Fibroblast of skin of right quadriceps (primary cell): Measurements from ENCODE around the gene VPS26B.
A peak's percentile ranks its signal among the peaks of the same experiment; 100 is the strongest.
"Not testable (repeated sequence)": the region's sequence is repeated elsewhere in the genome, so short reads cannot be mapped to it uniquely, and the experiment has no call there.

ENCODE experiments used
- DNase-seq: peaks from one replicate; pipeline ENCODE4 v3.0.0-alpha.2; 2013

The VPS26B gene

DNA sequence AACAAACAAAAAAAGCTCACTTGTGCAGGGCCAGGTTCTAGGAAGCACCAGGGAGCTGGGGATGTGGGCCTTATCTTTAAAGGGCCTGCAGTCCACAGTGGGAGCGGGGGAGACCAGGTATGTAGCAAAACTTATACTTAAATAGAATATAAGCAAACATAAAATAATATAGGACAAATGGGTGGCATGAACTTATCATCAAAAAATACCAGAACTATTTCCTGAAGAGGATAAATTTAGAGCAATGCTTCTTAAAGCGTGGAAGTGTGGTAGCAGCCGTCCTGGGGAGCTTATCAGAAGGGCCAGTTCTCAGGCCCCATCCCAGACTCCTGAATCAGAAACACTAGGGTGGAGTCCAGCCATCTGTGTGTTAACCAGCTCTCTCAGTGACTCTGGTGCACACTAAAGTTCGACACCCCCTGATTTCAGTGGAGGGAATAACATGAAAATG, 9.3 kb downstream of the VPS26B start:
- DNase-seq = no peak

DNA sequence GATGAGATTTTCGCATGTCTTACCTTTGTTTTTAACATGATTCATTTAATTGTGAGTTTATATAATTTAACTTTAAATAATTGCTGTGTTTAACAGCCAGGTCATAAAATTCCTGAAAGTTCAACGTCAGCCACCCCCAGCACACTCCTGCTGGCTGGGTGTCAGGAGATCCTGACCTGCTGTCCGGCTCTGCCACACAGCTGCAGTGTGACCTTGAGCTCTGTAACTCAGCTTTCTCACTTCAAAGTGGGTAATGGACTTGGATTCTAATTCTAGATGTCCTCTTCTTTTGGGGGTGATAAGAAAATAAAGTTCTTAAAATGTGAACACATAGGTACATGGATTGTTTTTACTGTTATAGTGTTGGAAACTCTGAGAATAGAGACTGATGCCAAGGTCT, 10.9 kb downstream of the VPS26B start:
- DNase-seq = no peak

DNA sequence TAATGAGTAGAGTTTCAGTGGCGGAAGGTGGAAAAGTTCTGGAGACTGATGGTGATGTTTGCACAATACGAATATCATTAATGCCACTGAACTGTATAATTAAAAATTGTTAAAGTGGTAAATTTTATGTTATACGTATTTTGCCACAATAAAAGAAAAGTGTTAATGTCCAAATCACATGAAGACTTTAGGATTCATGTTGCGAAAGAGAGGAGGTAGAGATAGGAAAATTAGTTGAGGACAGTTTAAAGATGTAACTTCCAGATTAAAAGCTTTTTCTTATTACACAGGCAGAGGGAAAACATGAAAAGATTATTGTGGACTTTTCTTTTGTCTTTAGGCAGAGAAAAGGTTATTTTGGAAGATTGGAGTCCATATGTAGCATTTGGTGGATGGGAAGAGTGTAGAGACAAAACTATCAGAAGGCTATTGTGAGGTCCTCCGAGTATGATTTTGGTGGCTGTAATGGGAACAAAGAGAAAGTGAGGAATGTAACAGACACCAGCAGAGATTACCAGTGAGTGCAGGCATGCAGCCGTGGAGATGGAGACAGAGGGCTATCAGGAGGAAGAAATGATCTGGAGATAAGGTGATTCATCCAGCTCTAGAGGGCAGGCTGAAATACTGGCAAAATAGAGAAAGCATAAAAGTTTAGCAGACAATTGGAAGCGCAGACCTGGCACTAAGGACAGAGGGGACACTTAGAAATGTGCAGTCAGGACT, 12.5 kb downstream of the VPS26B start:
- DNase-seq = no peak

DNA sequence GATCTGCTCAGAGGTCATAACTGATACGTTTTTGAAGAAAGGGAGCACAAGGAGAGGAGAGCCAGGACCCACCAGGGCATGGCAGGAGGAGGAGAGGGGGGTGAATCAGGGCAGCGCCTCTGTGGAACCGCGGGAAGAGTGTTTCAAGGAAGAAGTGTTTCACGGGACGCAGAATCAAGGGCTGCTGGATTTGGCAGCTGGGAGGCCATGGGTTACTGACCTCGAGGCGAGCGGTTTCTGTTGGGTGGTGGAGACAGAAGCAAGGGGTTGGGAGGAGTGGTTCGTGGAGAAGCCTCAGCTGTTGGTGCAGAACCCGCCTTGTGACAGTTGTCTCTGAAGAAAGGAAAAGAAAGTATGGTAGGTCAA, 13.1 kb downstream of the VPS26B start:
- DNase-seq = no peak

DNA sequence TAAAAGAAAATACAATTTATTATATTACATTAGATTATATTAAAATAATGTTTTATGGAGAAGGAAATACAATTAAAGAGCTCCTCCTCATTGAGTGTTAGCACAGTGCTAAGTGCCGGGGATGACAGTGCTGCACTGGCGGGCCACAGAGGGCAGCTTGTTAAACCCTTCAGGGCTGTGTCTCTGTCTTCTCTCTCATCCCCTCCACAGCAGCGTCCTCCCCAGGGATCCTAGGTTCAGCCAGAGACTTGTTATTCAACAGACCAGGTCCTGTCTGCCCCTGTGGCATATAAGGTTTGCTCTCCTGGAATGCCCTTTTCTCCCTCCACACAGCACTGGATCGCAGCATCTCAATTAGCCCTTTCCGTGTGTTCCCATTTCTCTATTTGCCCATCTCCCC, 14.5 kb downstream of the VPS26B start:
- DNase-seq = no peak

DNA sequence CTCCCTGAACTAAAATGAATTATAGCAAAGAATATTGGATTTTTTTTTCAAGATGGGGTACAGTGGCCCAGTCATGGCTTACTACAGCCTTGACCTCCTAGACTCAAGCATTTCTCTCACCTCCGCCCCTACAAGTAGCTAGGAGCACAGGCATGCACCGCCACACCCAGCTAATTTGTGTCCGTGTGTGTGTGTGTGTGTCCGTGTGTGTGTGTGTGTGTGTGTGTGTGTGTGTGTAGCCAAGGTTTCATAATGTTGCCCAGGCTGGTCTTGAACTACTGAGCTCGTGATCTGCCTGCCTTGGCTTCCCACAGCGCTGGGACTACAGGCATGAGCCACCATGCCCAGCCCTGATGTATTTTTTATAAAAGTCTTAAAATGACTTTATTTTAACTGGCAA, 16.1 kb downstream of the VPS26B start:
- DNase-seq = no peak

DNA sequence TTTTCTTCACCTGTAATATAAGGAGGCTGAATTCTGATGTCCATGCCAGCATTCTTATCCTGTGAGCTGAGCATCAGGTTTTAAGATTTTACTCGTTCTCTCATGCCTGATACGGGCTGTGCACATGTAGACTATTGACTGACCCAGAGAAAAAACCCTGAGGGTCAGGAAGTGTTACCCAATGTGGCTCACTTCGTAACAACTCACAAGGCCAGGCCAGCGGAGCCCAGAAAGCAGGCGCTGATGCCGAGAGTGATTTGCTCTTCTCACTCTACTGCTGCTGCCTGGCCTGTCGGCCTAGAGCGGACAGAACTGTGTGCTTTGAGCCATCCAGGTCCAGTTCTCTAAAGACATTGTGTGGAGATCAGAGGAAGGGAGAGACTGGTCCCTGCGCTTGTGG, 17.9 kb downstream of the VPS26B start:
- no peak for DNase-seq

DNA sequence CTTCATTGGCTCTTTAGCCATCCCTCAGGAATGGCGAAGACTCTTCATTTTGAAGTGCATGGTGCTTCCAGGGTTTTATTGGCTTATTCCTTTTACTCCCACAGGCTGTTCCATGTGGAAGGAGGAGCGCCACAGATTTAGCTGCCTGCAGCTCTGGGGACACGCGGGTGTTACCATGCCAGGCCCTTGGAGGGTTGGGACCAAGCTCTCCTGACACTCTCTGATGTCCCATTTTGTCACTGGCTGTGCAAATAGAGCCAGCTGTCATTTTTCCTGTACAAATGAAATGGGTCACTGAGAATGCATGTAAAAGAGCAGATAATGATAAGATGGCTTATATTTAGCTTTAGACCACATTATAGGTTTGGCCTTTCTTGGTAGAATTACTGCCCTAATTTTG, 19.4 kb downstream of the VPS26B start:
- DNase-seq = no peak

DNA sequence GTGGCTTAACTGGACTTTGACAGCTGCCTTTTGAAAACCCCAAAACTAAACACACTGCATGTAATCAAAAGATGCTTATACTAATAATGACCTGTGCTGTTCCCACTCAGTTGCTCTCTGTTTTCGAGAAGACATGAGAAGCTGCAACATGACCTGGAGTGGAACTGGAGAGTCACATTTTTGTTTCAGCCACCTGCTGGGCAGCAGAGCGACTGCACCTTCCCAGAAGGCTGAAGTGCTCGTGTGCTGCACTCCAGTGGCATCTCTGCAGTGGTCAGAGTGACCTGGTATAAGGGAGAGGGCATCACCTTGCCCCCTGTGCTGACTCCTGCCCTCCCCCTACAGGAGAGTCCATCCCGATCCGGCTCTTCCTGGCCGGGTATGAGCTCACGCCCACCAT, 20.1 kb downstream of the VPS26B start:
- no peak for DNase-seq

DNA sequence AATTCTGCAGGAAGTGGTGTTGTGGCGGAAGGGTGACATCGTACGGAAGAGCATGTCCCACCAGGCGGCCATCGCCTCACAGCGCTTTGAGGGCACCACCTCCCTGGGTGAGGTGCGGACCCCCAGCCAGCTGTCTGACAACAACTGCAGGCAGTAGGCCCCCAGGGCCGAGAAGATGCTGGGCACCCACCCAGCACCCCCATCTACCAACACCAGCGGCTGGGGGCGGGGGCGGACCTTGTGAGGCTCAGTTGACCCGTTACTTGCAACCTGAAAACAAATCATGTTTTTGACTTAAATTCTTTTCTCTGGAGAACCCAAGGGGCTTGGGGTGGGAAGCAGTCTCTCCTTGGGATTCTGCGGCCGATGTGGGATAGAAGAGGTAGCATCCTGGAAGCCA, 21.0 kb downstream of the VPS26B start:
- no peak for DNase-seq

DNA sequence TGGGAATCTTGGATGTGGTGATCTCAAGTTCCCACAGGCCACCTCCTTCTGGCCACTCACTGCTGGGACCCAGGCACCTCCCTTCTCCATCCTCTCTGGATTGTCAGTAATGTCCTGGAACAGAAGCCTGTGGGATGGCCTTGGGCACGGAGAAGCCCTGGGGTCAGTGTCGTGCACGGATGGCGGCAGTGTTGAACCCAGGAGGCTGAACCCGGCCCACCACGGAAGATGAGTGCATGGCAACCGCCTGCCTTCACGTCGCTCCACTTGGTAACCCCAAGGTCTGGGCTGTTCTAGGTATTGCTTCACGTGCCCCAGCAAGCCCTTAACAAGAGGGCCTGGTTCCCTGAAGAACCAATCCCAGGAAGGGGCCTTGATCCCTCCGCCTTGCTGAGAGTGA, 21.6 kb downstream of the VPS26B start:
- no peak for DNase-seq

DNA sequence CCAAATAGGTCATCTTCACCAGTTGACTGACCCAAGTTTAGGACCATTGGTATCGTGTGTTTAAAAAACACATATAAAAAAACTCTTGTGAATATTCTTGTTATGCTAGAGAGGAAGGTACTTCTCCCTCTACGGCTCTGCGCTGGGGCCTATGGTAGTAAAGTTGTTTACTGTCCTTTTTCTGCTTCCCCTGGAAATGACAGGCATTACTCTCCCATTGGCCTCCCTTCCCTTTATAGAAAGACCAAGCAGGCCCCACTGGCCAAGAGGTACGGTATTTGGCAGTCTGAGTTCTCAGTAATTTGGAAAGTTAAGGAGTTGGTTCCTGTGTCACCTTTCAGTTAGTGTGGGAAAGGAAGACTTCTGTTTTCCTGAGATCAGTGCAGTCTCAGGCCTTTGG, 22.2 kb downstream of the VPS26B start:
- DNase-seq = no peak

DNA sequence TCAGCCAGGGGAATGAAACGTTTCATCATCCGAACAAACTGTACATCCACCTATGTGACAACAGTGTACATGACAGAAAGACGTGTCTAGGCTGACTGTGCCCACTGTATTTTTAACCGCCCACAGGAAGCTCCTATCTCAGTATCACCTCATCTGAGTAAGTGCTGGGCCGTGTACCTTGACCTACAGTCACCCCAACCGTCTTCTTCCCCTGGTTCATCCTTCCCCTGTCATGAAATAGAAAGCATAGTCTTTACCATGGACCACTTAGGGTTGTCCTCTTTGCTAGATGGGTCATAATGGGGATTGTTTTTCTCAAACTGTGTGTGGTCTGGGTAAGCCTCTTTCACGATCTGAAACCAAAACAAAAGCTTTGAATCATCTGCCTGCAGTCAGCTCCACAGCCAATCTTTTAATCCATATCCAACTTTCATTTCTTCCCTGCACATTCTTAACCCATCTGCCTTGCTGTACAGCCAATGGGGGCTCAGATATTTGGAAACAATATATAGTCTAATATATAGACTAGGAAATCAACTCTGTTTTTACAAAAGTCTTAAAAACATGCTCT, 24.5 kb downstream of the VPS26B start:
- DNase-seq = no peak

DNA sequence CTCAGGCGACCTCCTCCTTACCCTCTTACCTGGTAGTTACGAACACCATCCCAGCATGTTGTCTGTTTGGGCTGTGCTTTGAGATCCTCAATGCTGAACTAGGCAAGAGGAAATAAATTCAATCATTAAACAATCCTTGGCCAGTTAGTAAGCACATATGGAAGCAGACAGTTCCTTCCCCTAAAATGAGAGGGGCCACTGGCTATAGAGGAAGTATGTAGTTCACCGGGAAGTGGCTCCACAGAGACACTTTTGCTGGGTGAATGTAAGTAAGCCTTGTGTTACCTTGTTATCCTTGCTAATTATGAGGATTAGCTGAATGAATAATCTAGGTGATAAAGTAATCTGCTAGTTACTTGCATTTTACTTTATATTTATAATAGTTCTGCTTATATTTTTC, 25.8 kb downstream of the VPS26B start:
- no peak for DNase-seq

DNA sequence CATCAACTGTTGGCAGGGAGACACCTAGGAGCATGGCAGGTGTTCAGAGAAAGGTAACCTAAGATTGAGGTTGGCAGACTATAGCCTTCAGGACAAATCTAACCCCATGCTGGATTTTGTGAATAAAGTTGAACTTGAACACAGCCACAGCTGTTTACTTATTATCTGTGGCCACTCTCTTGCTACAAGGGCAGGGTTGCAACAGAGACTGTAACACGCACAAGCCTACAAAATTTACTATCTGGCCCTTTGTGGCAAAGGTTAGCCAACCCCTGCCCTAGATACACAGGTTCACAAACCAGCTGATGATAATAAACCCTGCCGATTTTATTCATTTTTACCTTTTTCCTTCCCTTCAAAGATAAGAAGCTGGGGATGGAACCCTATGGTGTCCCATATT, 26.2 kb downstream of the VPS26B start:
- DNase-seq = no peak

DNA sequence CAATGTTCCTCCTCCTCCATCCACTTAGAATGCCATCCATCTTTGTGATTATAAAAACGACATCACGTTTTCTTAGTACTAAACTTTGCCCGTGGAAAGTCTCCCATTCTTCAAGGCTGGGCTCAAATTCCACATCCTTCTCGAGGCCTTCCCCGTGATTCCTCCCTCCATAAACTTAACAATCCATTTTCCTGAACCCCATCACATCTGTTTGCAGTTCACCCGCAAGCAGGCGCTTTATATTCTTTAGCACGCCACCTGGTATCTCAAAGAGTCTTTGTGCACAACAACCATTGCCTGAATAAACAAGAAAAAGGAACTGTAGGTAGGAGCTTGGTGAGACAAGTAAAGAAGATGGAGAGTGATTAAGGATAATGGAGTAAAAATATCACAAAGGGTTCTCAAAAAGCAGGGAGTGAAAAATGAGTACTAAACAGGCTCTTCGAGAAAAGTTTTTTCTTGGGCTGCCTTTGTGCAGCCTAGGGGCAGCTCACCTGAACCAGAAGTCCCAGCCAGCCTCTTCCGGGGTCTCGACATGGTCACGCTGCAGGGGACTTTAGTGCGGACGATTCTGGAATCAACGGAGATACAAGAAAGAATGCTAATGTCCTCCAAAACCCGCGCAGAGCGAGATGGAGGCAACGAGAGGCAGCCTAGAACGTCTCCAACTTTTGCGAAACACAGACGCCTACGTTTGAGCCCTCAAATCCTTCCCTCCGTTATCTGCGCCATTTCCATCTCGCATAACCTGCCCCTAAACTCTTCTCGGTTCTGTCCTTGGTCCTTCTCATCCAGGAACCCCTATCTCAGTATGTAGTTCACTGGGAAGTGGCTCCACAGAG, 28.1 kb downstream of the VPS26B start:
- DNase-seq = no peak

DNA sequence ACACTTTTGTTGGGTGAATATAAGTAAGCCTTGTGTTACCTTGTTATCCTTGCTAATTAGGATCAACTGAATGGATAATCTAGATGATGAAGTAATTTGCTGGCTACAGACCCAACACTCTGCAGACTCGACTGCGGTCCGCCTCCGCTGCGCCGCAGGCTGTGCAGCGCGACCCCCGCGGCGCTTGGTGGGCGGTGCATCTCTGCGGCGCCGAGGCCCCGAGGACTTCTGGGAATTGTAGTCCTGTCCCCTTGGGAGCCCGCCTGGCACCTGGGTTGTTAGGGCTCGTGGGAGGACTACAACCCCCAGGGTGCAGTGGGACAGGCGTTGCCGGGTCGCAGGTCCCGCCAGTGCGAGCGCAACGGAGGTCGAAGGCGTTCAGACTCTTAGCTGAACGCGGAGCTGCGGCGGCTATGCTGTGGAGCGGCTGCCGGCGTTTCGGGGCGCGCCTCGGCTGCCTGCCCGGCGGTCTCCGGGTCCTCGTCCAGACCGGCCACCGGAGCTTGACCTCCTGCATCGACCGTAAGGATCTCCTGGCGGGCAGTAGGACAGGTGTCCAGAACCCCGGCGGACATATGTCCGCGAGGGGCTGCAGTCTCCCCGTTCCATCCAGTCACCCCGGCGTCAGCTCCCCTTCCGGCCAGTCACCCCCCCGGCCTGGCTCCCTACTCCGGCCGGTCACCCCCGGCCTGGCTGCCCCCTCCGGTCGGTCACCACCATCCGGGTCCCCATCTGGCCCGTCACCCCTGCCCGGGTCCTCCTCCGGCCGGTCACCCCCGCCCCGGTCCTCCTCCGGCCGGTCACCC, 28.9 kb downstream of the VPS26B start, which contains the start of the genes ACAD8 and THYN1:
Gene ACAD8, plus strand, starts transcription at position 381 of the 806 bp plus-strand sequence. Its CDS starts 33 bp downstream, at position 414.
Gene THYN1, minus strand, starts transcription at position 165 of the 806 bp plus-strand sequence. CDS start 470 bp downstream, outside the sequence.
- DNase-seq = peak; percentile 96

DNA sequence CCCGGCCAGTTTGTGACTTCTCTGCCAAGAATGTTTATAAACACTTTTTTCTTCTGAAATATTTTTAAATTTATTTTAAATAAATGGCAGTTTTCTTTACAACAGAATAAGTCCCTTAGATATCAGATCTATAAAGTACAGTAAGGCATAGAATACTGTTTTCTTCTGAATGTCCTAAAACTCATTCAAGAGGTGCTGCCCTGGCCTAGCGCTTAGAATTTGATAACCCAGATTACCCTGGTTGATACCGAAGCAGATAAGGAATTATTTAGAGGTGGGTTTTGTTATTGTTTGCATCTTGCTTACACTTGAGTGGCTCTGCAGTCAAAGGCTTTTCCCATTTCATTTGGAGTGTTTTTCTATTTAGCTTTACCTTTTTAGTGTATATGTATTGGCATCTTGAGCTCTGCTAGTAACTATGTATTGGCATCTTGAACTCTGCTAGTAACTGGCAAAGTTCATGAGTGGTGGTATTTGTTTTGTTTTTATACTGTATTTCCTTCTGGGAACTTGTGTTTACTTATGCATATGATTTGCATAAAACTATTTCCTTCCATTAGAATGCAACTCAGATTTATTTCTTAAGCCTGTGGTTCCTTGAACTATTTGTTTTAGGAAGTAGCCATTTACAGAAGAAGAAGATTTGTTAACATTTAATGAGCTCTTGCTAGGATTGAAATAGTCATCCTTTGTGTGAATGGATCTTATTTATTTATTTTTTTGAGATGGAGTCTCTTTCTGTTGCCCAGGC, 30.1 kb downstream of the VPS26B start:
- no peak for DNase-seq

DNA sequence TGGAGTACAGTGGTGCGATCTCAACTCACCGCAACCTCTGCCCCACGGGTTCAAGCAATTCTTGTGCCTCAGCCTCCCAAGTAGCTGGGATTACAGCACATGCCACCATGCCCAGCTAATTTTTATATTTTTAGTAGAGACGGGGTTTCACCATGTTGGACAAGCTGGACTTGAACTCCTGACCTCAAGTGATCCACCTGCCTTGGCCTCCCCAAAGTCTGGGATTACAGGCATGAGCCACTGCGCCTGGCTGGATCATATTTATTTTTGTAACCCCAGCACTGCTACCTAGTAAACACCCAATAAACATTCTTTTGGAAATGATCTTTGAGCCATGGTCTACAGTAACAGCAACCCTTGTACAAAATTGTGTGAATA, 30.7 kb downstream of the VPS26B start:
- not testable (repeated sequence) for DNase-seq

DNA sequence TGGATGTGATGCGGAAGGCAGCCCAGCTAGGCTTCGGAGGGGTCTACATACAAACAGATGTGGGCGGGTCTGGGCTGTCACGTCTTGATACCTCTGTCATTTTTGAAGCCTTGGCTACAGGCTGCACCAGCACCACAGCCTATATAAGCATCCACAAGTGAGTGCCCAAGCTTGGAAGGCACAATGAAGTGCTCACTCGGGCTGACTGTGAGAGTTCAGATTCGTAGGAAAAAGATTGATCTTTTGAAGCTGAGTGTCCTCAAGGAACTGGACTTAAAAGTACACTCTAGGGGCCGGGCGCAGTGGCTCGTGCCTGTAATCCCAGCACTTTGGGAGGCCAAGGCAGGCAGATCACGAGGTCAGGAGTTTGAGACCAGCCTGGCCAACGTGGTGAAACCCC, 32.6 kb downstream of the VPS26B start:
- no peak for DNase-seq

DNA sequence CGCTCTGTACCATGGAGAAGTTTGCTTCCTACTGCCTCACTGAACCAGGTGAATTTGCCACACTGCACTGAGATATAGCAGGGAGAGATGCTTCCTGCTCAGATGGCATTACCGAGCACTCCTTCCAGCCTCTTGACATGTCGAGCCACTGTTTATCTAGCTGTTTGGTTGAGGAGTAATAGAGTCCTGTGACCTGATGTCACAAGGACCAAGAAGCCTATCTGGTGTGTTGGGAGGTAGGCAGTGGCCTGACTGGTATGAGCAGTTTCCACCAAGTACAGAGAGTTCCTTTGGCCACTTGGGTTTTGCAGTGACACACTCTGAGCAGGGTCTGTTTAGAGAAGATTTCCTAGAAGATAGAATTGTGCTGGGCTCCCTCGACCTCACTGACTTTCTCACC, 34.1 kb downstream of the VPS26B start:
- no peak for DNase-seq

DNA sequence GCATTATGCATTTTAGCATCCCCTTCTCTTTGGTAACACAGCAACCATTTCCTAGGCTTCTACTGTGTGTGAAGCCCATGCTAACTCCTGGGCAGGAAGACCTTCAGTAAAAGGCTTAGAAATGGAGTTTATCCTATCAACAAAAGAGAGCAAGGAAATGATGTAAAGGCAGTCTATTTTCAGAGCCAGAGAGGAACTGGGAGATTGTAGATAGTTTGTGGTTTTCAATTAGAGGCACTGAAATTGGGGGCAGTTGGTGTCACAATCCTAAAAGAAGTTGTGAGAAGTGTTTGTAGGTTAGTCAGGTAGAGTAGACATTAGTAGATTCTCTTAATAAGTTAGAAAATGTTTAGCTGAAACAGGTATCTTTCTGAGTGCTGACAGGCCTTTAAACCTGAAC, 36.0 kb downstream of the VPS26B start:
- DNase-seq = no peak
